Gastroesophageal sphincter (tissue), 4 donors: ENCODE data around the gene FBXW7. TPM values are rescaled to one million over a fixed set of nuclear protein-coding genes. Genes with fewer than 3 reads are reported as not detected.

Source experiments
- ATAC-seq: fragments of 150-250 bp; one replicate; pipeline ENCODE4 v1.9.1; 2016; ENCODE audit warnings: mild to moderate bottlenecking, moderate library complexity
- H3K27ac ChIP-seq, 4 donors: fragments of 200-600 bp; sonication (generic) in 3 of 4; 1 replicate in 3 of 4; 2 replicates in 1 of 4; pipeline ENCODE4 v1.5.1; 2016 to 2019
- H3K27me3 ChIP-seq: fragments of 200-600 bp; sonication (generic); one replicate; pipeline ENCODE4 v1.5.1; 2019
- H3K36me3 ChIP-seq, 2 donors: fragments of 200-600 bp; sonication (generic); one replicate each; pipeline ENCODE4 v1.5.1; 2019; ENCODE audit warnings: control low read depth in 1 of 2
- H3K4me1 ChIP-seq, 3 donors: fragments of 200-600 bp; sonication (generic); 1 replicate in 2 of 3; 2 replicates in 1 of 3; pipeline ENCODE4 v1.5.1; 2016 to 2019; ENCODE audit warnings: control low read depth in 2 of 3
- H3K4me3 ChIP-seq, 2 donors: fragments of 200-600 bp; sonication (generic); one replicate each; pipeline ENCODE4 v1.5.1; 2019; ENCODE audit warnings: mild to moderate bottlenecking in 1 of 2, moderate library complexity in 1 of 2
- H3K9me3 ChIP-seq, 3 donors: fragments of 200-600 bp; sonication (generic); one replicate each; pipeline ENCODE4 v1.5.1; 2017 to 2019; ENCODE audit warnings: control low read depth in 2 of 3
- CTCF ChIP-seq, 4 experiments: fragments of 200-600 bp in 2 of 4; fragments of 450-650 bp in 2 of 4; sonication (generic) in 1 of 4; IDR thresholded peaks; one replicate each; pipeline ENCODE4 v1.5.1; 2017 to 2019; ENCODE audit warnings: antibody characterized with exemption in 4 of 4, mild to moderate bottlenecking in 2 of 4, moderate library complexity in 2 of 4
- EP300 ChIP-seq: sonication (generic); formaldehyde crosslinking; IDR thresholded peaks from one replicate; pipeline ENCODE4 v1.6.1; 2017; ENCODE audit warnings: antibody characterized with exemption, mild to moderate bottlenecking
- POLR2A ChIP-seq, 2 donors: fragments of 450-650 bp; IDR thresholded peaks; one replicate each; pipeline ENCODE4 v1.6.1; 2017; ENCODE audit warnings: antibody characterized with exemption in 2 of 2, mild to moderate bottlenecking in 2 of 2, moderate library complexity in 1 of 2
- POLR2AphosphoS5 ChIP-seq: sonication (generic); formaldehyde crosslinking; IDR thresholded peaks from one replicate; pipeline ENCODE4 v1.6.1; 2017; ENCODE audit warnings: antibody characterized with exemption
- WGBS, 2 donors: methylation state at CpG; one replicate each; pipeline ENCODE4 v1.1.5; 2018; ENCODE audit warnings: low coverage in 1 of 2; 5-methylcytosine and 5-hydroxymethylcytosine counted together
- total RNA-seq, 4 donors: library from RNA; depleted of rRNA; stranded (reverse); fragments of >200 nt; gene quantifications; one replicate each; pipeline ENCODE4 v1.1.0, GENCODE V29; 2016

Gene FBXW7
- total RNA-seq, 4 donors from 2014 or later = 55.1 to 120 (median 85.5) TPM

- no peak overlapping the region for H3K27ac ChIP-seq
- H3K4me1 ChIP-seq = peaks cover 2 to 11% (median 7%) of the 10 kb centered on the region in 3 donors
- H3K27me3 ChIP-seq = no peaks in the 10 kb centered on the region
- no peaks in the 10 kb centered on the region for H3K9me3 ChIP-seq
- TF ChIP-seq POLR2AphosphoS5 (no peak), CTCF (IDR thresholded peaks at IDR 0.05) (no peak), POLR2A (IDR thresholded peaks at IDR 0.05) (no peak), EP300 (no peak)
- H3K36me3 ChIP-seq = peaks cover 0 to 40% of the 10 kb centered on the region in 2 donors
- WGBS, 2 donors = 95 to 96% methylated on average over 4 of the region's 4 CpGs
- no peak for ATAC-seq
- H3K4me3 ChIP-seq = no peak overlapping the region
These were observed 214.5 kb downstream of the FBXW7 start for GRCh38 chr4:152321398-152321797.

GRCh38 chr4:152316969-152317368 lies 218.9 kb downstream of the FBXW7 start:
- Histone ChIP-seq H3K4me1 (peaks cover 2 to 17% (median 7%) of the 10 kb centered on the region in 3 donors), H3K36me3 (peaks cover 0 to 3% of the 10 kb centered on the region in 2 donors), H3K27me3 (no peaks in the 10 kb centered on the region), H3K9me3 (no peaks in the 10 kb centered on the region), H3K27ac (no peak overlapping the region), H3K4me3 (no peak overlapping the region)
- no peak for ATAC-seq
- WGBS, 2 donors = 35 to 48% methylated on average over 3 of the region's 3 CpGs
- TF ChIP-seq POLR2A (IDR thresholded peaks at IDR 0.05) = no peak
- TF ChIP-seq CTCF (IDR thresholded peaks at IDR 0.05) = no peak
- TF ChIP-seq POLR2AphosphoS5 = no peak
- TF ChIP-seq EP300 = no peak

GRCh38 chr4:152310257-152310656 lies 225.6 kb downstream of the FBXW7 start:
- no peak overlapping the region for H3K4me3 ChIP-seq
- no peaks in the 10 kb centered on the region for H3K27me3 ChIP-seq
- 88% methylated on average over 2 of the region's 2 CpGs; no CpG with 5 or more reads in 1 of the 2 donors for WGBS, 2 donors
- no peaks in the 10 kb centered on the region for H3K4me1 ChIP-seq
- TF ChIP-seq POLR2A (IDR thresholded peaks at IDR 0.05) = no peak
- no peak for TF ChIP-seq CTCF (IDR thresholded peaks at IDR 0.05)
- no peak for TF ChIP-seq EP300
- TF ChIP-seq POLR2AphosphoS5 = no peak
- no peak overlapping the region for H3K27ac ChIP-seq
- H3K9me3 ChIP-seq = no peaks in the 10 kb centered on the region
- no peaks in the 10 kb centered on the region for H3K36me3 ChIP-seq
- ATAC-seq = no peak

- no peak for ATAC-seq
- Histone ChIP-seq H3K9me3 (no peaks in the 10 kb centered on the region), H3K27me3 (no peaks in the 10 kb centered on the region), H3K4me3 (no peak overlapping the region), H3K27ac (no peak overlapping the region), H3K36me3 (no peaks in the 10 kb centered on the region), H3K4me1 (no peaks in the 10 kb centered on the region)
- TF ChIP-seq EP300 = no peak
- TF ChIP-seq POLR2A (IDR thresholded peaks at IDR 0.05) = no peak
- TF ChIP-seq CTCF (IDR thresholded peaks at IDR 0.05) = no peak
- no peak for TF ChIP-seq POLR2AphosphoS5
- WGBS, 2 donors = 73 to 80% methylated on average over 2 of the region's 2 CpGs
These were observed 226.5 kb downstream of the FBXW7 start for GRCh38 chr4:152309418-152309817.

GRCh38 chr4:152308951-152309350 lies 226.9 kb downstream of the FBXW7 start:
- 67 to 85% methylated on average over 3 to 4 of the region's 4 CpGs for WGBS, 2 donors
- H3K36me3 ChIP-seq = no peaks in the 10 kb centered on the region
- no peak for TF ChIP-seq EP300
- no peak for TF ChIP-seq POLR2AphosphoS5
- no peak for TF ChIP-seq CTCF (IDR thresholded peaks at IDR 0.05)
- no peak for TF ChIP-seq POLR2A (IDR thresholded peaks at IDR 0.05)

More at GRCh38 chr4:152308951-152309350, 226.9 kb downstream of the FBXW7 start:
- Histone ChIP-seq H3K4me3 (no peak overlapping the region), H3K27me3 (no peaks in the 10 kb centered on the region), H3K9me3 (no peaks in the 10 kb centered on the region), H3K27ac (no peak overlapping the region), H3K4me1 (no peaks in the 10 kb centered on the region)
- no peak for ATAC-seq
